Pancreas (tissue), 10 donors: ENCODE data around the gene NTF3. TPM values are rescaled to one million over a fixed set of nuclear protein-coding genes. Genes with fewer than 3 reads are reported as not detected.

ENCODE experiments used
- ATAC-seq, 4 donors: fragments of 200-7000 bp; cut with Tn5 transposase; one replicate each; pipeline versions ENCODE4 v1.8.0 to v1.9.1; 2020; ENCODE audit warnings: mild to moderate bottlenecking in 4 of 4, moderate library complexity in 4 of 4
- DNase-seq, 6 donors: peaks; one replicate each; pipeline ENCODE4 v3.0.0-alpha.2; 2020
- FAIRE-seq: peaks from 2 replicates; lab custom pipeline; 2012; peaks lifted over from hg19 to GRCh38; lab: Jason Lieb, UNC
- H3K27ac ChIP-seq, 4 donors: fragments of 200-600 bp; sonication (generic); 1 replicate in 3 of 4; 2 replicates in 1 of 4; pipeline versions ENCODE4 v1.5.0 to v1.8.0; 2020
- H3K27me3 ChIP-seq, 4 donors: fragments of 200-600 bp; one replicate each; pipeline ENCODE4 v1.8.0; 2021
- H3K36me3 ChIP-seq, 3 donors: fragments of 200-600 bp; sonication (generic) in 1 of 3; one replicate each; pipeline versions ENCODE4 v1.5.0 to v1.8.0; 2020 to 2021
- H3K4me1 ChIP-seq, 3 donors: fragments of 200-600 bp; one replicate each; pipeline ENCODE4 v1.8.0; 2021
- H3K4me3 ChIP-seq, 4 donors: fragments of 200-600 bp; sonication (generic) in 2 of 4; one replicate each; pipeline versions ENCODE4 v1.5.0 to v1.8.0; 2020 to 2021
- H3K9me3 ChIP-seq, 4 donors: fragments of 200-600 bp; one replicate each; pipeline ENCODE4 v1.8.0; 2021
- CTCF ChIP-seq, 4 donors: fragments of 200-600 bp; sonication (generic) in 3 of 4; IDR thresholded peaks; one replicate each; pipeline versions ENCODE4 v1.5.0 to v1.8.0; 2021; ENCODE audit warnings: antibody characterized with exemption in 4 of 4
- WGBS, 2 donors: extraction: QIAGEN DNeasy Blood & Tissue Kit; methylation state at CpG; one replicate each; pipeline ENCODE4 v1.1.7; 2013; 5-methylcytosine and 5-hydroxymethylcytosine counted together
- intact Hi-C, 3 donors: fragments of 100-400 bp; cut with DNase I; formaldehyde crosslinking; loops; one replicate each; pipeline versions ENCODE4 v1.11.1 to v1.14.2; 2022
- polyA plus RNA-seq, 2 donors: library from polyadenylated mRNA; stranded (reverse); fragments of 200-250 nt; gene quantifications; one replicate each; pipeline ENCODE4 v1.2.3, GENCODE V29; 2013
- total RNA-seq, 6 donors: library from RNA; stranded (reverse); fragmentation: NEBNext Ultra II Directional in 4 of 6; extraction: Animal tissue kit (Norgen Biotek cat#: 25700) in 4 of 6; gene quantifications; one replicate each; pipeline versions ENCODE4 v1.2.1 to v1.2.4, GENCODE V29; 2021 to 2023
- donor health status: healthy with polysubstance abuse.
- donor health status: DM: no; HTN: no; CAD: no; lungs with moderate emphysema.
- donor health status: DM: no; HTN: no; CAD: no.
- donor health status: control.
- donor health status: control.
- donor health status: Bipolar disorder and iron deficiency.
- donor health status: DM: yes; HTN: yes; CAD: no.
- donor health status: DM: no; HTN: no; CAD: no.
- donor health status: DM: no; HTN: no; CAD: no.
- donor health status: DM: yes; HTN: yes; CAD: no.

Gene NTF3
- total and polyA plus RNA-seq, 8 donors = 0.46 to 0.63 TPM; not detected in 6

DNA sequence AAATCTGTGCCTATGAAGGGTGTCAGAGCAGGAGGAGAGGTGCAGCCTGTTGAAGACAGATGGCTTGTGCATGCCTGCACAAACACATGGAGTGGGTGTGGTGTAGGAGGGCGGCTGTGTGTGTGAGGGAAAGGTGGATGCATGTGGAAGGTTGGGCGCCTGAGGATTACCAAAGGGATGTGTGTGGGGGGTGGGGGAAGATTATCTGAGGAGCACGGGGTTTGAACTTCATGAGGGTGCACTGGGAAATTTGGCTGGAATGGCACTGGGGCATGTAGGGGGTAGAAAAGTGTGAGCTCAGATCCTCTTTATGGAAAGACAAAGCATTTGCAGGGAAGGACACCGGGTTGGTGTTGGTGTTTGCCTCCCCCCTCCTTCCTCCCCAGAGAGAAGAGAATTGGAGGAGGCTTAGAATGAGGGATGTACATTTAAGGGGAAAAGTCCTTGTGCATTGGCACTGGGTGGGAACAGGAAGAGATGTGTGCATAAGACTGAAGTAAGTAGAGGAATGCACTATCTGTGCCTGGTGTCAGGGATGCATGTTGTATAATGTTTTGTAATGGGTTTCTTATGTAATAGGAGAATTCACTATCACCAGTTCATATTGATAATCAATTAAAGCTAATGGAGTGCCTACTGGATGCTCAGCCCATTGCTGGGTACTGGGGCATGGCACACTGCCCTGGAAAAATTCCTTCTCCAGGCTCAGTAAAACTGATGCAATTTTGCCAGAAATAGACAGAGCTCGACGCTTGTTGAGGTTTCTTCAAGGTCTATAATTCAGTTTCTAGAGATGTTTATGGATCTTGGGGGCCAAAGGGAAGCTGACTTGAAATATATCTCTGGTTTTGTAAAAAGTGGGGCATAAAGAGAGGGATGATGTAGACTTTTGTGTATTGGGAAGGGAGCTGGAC, 3.0 kb downstream of the NTF3 start:
- peaks cover 0 to 28% (median 2%) of the 10 kb centered on the region in 4 donors for H3K27me3 ChIP-seq
- intact Hi-C loops = no loop called here
- no peak overlapping the region for H3K4me3 ChIP-seq

DNA sequence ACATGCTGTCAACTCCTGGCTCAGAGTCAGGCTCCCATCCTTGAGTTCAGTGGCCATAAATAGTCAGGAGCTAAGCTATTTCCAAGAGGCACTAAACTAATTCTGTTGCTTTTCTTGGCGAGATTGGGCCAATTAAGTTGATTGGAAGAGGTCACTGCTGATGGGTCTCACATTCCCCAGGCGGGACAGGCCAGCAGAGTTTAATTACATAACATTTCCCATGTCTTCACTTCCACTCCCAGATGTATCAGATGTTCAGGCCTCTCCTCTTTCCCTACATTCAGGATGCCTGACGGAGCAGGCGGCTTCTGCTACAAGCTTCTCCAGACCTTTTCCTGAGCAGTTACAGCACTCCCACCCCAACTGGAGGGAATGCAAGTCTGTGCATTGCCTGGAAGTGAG, 5.3 kb downstream of the NTF3 start:
- Histone ChIP-seq H3K4me3 (no peak overlapping the region), H3K27ac (no peak overlapping the region), H3K9me3 (no peaks in the 10 kb centered on the region), H3K4me1 (no peaks in the 10 kb centered on the region), H3K36me3 (no peaks in the 10 kb centered on the region), H3K27me3 (peaks cover 0 to 14% (median 2%) of the 10 kb centered on the region in 4 donors)
- DNase-seq (no peak), ATAC-seq (no peak), FAIRE-seq (no peak)
- intact Hi-C loops = no loop called here
- TF ChIP-seq CTCF (IDR thresholded peaks at IDR 0.05) = no peak
- 60 to 67% methylated on average over 4 of the region's 4 CpGs for WGBS, 2 donors

More for the DNA sequence above, 3.0 kb downstream of the NTF3 start:
- no peak overlapping the region for H3K27ac ChIP-seq
- FAIRE-seq (no peak), DNase-seq (no peak), ATAC-seq (no peak)
- TF ChIP-seq CTCF (IDR thresholded peaks at IDR 0.05) = no peak
- no peaks in the 10 kb centered on the region for H3K4me1 ChIP-seq
- no peaks in the 10 kb centered on the region for H3K9me3 ChIP-seq
- H3K36me3 ChIP-seq = no peaks in the 10 kb centered on the region
- WGBS, 2 donors = 23 to 24% methylated on average over 6 of the region's 6 CpGs

DNA sequence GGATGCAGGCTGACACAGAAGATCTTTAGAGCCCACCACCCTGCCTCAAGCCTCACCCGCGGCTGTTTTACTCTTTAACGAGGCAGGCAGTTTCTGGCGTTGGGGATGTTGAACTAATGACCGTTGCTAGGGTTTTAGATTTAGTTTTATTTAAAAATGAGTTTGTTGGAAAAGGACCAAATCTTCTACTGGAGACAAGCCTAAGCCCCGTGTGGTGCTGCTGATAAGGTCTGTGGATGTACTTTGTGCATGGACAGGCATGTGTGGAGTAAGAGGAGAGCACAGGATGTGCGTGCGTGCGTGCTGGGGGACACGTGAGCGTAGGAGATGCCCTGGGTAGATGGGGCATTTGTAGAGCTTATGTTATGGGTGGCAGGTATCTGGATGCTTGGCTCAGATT, 5.7 kb downstream of the NTF3 start:
- no peak for ATAC-seq
- no peaks in the 10 kb centered on the region for H3K9me3 ChIP-seq
- 54 to 58% methylated on average over 11 of the region's 11 CpGs for WGBS, 2 donors
- no peak overlapping the region for H3K27ac ChIP-seq
- intact Hi-C loops = no loop called here
- H3K4me3 ChIP-seq = no peak overlapping the region
- H3K4me1 ChIP-seq = no peaks in the 10 kb centered on the region
- no peak for DNase-seq
- no peak for TF ChIP-seq CTCF (IDR thresholded peaks at IDR 0.05)
- FAIRE-seq = no peak
- H3K36me3 ChIP-seq = no peaks in the 10 kb centered on the region
- H3K27me3 ChIP-seq = peaks cover 0 to 13% (median 2%) of the 10 kb centered on the region in 4 donors

- Histone ChIP-seq H3K4me3 (no peak overlapping the region), H3K9me3 (no peaks in the 10 kb centered on the region), H3K27me3 (peaks cover 0 to 2% (median 0%) of the 10 kb centered on the region in 4 donors), H3K36me3 (no peaks in the 10 kb centered on the region), H3K27ac (no peak overlapping the region), H3K4me1 (no peaks in the 10 kb centered on the region)
- intact Hi-C loops = no loop called here
- FAIRE-seq = no peak
- DNase-seq = no peak
- no peak for ATAC-seq
- 22 to 31% methylated on average over 4 of the region's 4 CpGs for WGBS, 2 donors
- no peak for TF ChIP-seq CTCF (IDR thresholded peaks at IDR 0.05)
These were observed 6.8 kb downstream of the NTF3 start for GRCh38 chr12:5438671-5439200.

GRCh38 chr12:5439371-5439771, 7.5 kb downstream of the NTF3 start:
- intact Hi-C loops = no loop called here
- no peak overlapping the region for H3K4me3 ChIP-seq
- no peaks in the 10 kb centered on the region for H3K9me3 ChIP-seq
- H3K27me3 ChIP-seq = no peaks in the 10 kb centered on the region
- no peaks in the 10 kb centered on the region for H3K36me3 ChIP-seq
- 16 to 21% methylated on average over 4 of the region's 4 CpGs for WGBS, 2 donors
- ATAC-seq (no peak), DNase-seq (no peak), FAIRE-seq (no peak)
- TF ChIP-seq CTCF (IDR thresholded peaks at IDR 0.05) = no peak
- no peaks in the 10 kb centered on the region for H3K4me1 ChIP-seq
- H3K27ac ChIP-seq = no peak overlapping the region
